H54 (cell line): ENCODE data around the gene HIPK2.

ENCODE experiments used
- DNase-seq: peaks from one replicate; pipeline ENCODE4 v3.0.0; 2011; ENCODE audit warnings: low spot score, mixed read lengths; ENCODE audit not compliant: insufficient read length
- FAIRE-seq: peaks from 3 replicates; lab custom pipeline; 2011; peaks lifted over from hg19 to GRCh38; lab: Jason Lieb, UNC
- POLR2A ChIP-seq: IDR thresholded peaks from 2 replicates; pipeline ENCODE4 v1.6.1; 2011; ENCODE audit warnings: low read depth, mild to moderate bottlenecking, low read length

Gene HIPK2

GRCh38 chr7:139702811-139703486 is 74.8 kb downstream of the HIPK2 start:
- TF ChIP-seq POLR2A = no peak
- DNase-seq = no peak
- no peak for FAIRE-seq

GRCh38 chr7:139702313-139702731 is 75.5 kb downstream of the HIPK2 start:
- no peak for DNase-seq
- no peak for TF ChIP-seq POLR2A
- FAIRE-seq = no peak

GRCh38 chr7:139701908-139702307 is 75.9 kb downstream of the HIPK2 start:
- no peak for FAIRE-seq
- TF ChIP-seq POLR2A = no peak
- DNase-seq = no peak

- FAIRE-seq = no peak
- DNase-seq = no peak
- TF ChIP-seq POLR2A = no peak
Measured at GRCh38 chr7:139700505-139701235, 77.1 kb downstream of the HIPK2 start.

- DNase-seq (no peak), FAIRE-seq (no peak)
- TF ChIP-seq POLR2A = no peak
Measured at GRCh38 chr7:139699640-139700504, 77.9 kb downstream of the HIPK2 start.

GRCh38 chr7:139698844-139699243 is 79.0 kb downstream of the HIPK2 start:
- FAIRE-seq (no peak), DNase-seq (no peak)
- no peak for TF ChIP-seq POLR2A

- FAIRE-seq (no peak), DNase-seq (no peak)
- TF ChIP-seq POLR2A = no peak
Measured at GRCh38 chr7:139698278-139698677, 79.5 kb downstream of the HIPK2 start.

GRCh38 chr7:139697056-139697455 is 80.7 kb downstream of the HIPK2 start:
- TF ChIP-seq POLR2A = no peak
- DNase-seq (no peak), FAIRE-seq (no peak)

- no peak for DNase-seq
- no peak for FAIRE-seq
- no peak for TF ChIP-seq POLR2A
Measured at GRCh38 chr7:139696552-139696951, 81.2 kb downstream of the HIPK2 start.

GRCh38 chr7:139695588-139695987 is 82.2 kb downstream of the HIPK2 start:
- FAIRE-seq = no peak
- DNase-seq = no peak
- TF ChIP-seq POLR2A = no peak

GRCh38 chr7:139695051-139695450 is 82.7 kb downstream of the HIPK2 start:
- no peak for DNase-seq
- no peak for FAIRE-seq
- no peak for TF ChIP-seq POLR2A

- DNase-seq (no peak), FAIRE-seq (no peak)
- TF ChIP-seq POLR2A = no peak
Measured at GRCh38 chr7:139694389-139694676, 83.5 kb downstream of the HIPK2 start.

GRCh38 chr7:139693651-139694388 is 84.0 kb downstream of the HIPK2 start:
- DNase-seq (no peak), FAIRE-seq (no peak)
- no peak for TF ChIP-seq POLR2A

- no peak for TF ChIP-seq POLR2A
Measured at GRCh38 chr7:139692723-139693122, 85.1 kb downstream of the HIPK2 start.

More at GRCh38 chr7:139692723-139693122, 85.1 kb downstream of the HIPK2 start:
- FAIRE-seq (no peak), DNase-seq (no peak)
